H1 (cell line): ENCODE measurements around the gene GALNT11. TPM values are rescaled to one million over a fixed set of nuclear protein-coding genes. Genes with fewer than 3 reads are reported as not detected.

Source experiments
- BACH1 ChIP-seq: IDR thresholded peaks from 2 replicates; pipeline ENCODE4 v1.6.1; 2012; ENCODE audit warnings: low read length, improper control_type of control experiment
- GABPA ChIP-seq: IDR thresholded peaks from 2 replicates; pipeline ENCODE4 v1.6.1; 2011; ENCODE audit warnings: mild to moderate bottlenecking, low read length, moderate library complexity, borderline replicate concordance; ENCODE audit not compliant: insufficient read depth
- RFX5 ChIP-seq: IDR thresholded peaks from 2 replicates; pipeline ENCODE4 v1.6.1; 2011; ENCODE audit warnings: low read depth, low read length, improper control_type of control experiment, borderline replicate concordance
- RXRA ChIP-seq: IDR thresholded peaks from 2 replicates; pipeline ENCODE4 v1.6.1; 2011; ENCODE audit warnings: low read depth, mild to moderate bottlenecking, low read length, moderate library complexity; ENCODE audit not compliant: insufficient read depth
- SP1 ChIP-seq: IDR thresholded peaks from 2 replicates; pipeline ENCODE4 v1.6.1; 2011; ENCODE audit warnings: low read depth, low read length
- SP2 ChIP-seq: IDR thresholded peaks from 2 replicates; pipeline ENCODE4 v1.6.1; 2012; ENCODE audit warnings: mild to moderate bottlenecking, low read length, inconsistent platforms
- polyA plus RNA-seq, 7 experiments: library from polyadenylated mRNA; depleted of rRNA in 3 of 7; stranded (reverse) in 5 of 7; unstranded in 2 of 7; fragments of >200 nt in 5 of 7; fragments of 200-250 nt in 2 of 7; gene quantifications; 1 replicate in 5 of 7; 2 replicates in 1 of 7; 4 replicates in 1 of 7; pipeline versions ENCODE4 v1.2.1 to v1.2.3, GENCODE V29; 2011 to 2013; ENCODE audit warnings: missing spikeins in 2 of 7, mixed read lengths in 2 of 7
- total RNA-seq: library from RNA; stranded (reverse); fragmentation: NEBNext Ultra II Directional; extraction: Animal tissue kit (Norgen Biotek cat#: 25700); gene quantifications from 2 replicates; pipeline ENCODE4 v1.2.1, GENCODE V29; 2021
- TF ChIP-seq, protein P1 (sequence below): IDR thresholded peaks from 2 replicates; pipeline ENCODE4 v1.6.1; 2012; ENCODE audit warnings: low read length, inconsistent platforms

GALNT11 gene
- total and polyA plus RNA-seq, 2 of the 8 experiments (the other 6 are each of a cell fraction or from before 2014, with no cell fraction given), result 20.5 to 23.2 TPM

DNA sequence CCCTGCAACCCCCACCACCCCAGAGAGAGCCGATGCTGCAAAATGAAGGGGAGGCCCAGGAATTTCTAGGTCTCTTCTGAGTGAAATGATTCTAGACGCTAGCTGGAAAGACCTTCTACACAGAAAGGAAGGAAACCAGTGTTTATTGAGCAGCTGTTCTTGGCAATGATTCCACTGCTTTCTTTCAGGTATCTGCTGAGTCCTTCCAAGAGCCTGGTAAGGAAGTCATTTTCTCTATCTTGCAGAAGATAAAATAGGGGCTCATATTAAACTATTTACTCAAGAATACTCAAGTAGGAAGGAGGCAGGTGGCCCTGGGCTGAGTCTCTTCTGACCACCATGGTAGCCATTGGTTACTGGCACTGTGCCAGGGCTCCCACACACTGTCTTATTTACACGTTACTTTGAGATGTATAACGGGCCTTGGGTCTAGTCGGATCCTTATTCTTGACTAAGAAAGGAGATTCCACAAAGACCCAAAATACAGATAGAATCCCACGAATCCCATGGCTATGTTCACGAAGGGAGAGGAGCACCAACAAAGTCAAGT, 112.1 kb downstream of the GALNT11 start (continued):
- TF ChIP-seq GABPA (no peak), SP2 (no peak), BACH1 (no peak), RFX5 (no peak), SP1 (no peak), RXRA (no peak)
- TF ChIP-seq, protein P1, sequence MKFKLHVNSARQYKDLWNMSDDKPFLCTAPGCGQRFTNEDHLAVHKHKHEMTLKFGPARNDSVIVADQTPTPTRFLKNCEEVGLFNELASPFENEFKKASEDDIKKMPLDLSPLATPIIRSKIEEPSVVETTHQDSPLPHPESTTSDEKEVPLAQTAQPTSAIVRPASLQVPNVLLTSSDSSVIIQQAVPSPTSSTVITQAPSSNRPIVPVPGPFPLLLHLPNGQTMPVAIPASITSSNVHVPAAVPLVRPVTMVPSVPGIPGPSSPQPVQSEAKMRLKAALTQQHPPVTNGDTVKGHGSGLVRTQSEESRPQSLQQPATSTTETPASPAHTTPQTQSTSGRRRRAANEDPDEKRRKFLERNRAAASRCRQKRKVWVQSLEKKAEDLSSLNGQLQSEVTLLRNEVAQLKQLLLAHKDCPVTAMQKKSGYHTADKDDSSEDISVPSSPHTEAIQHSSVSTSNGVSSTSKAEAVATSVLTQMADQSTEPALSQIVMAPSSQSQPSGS, result no peak
